Vagina (tissue), 2 donors: ENCODE measurements around the gene GPRC5B. TPM values are rescaled to one million over a fixed set of nuclear protein-coding genes. Genes with fewer than 3 reads are reported as not detected.

Experiments
- DNase-seq, 2 donors: peaks; one replicate each; pipeline ENCODE4 v3.0.0-alpha.2; 2017; ENCODE audit errors: extremely low spot score in 2 of 2
- H3K27ac ChIP-seq: fragments of 200-600 bp; sonication (generic); one replicate; pipeline ENCODE4 v1.5.1; 2019
- H3K27me3 ChIP-seq: fragments of 200-600 bp; sonication (generic); one replicate; pipeline ENCODE4 v1.5.1; 2019
- H3K36me3 ChIP-seq, 2 donors: fragments of 200-600 bp; sonication (generic); one replicate each; pipeline ENCODE4 v1.5.1; 2017 to 2019
- H3K4me1 ChIP-seq: fragments of 200-600 bp; sonication (generic); one replicate; pipeline ENCODE4 v1.5.1; 2019
- H3K4me3 ChIP-seq, 2 donors: fragments of 200-600 bp; sonication (generic); 1 replicate in 1 of 2; 2 replicates in 1 of 2; pipeline ENCODE4 v1.5.1; 2016 to 2019
- H3K9me3 ChIP-seq: fragments of 200-600 bp; sonication (generic); one replicate; pipeline ENCODE4 v1.5.1; 2019
- POLR2A ChIP-seq, 2 donors: fragments of 450-650 bp; IDR thresholded peaks; one replicate each; pipeline ENCODE4 v1.6.1; 2017; ENCODE audit warnings: antibody characterized with exemption in 2 of 2, mild to moderate bottlenecking in 2 of 2, moderate library complexity in 2 of 2
- POLR2AphosphoS5 ChIP-seq, 2 donors: sonication (generic); formaldehyde crosslinking; IDR thresholded peaks; one replicate each; pipeline ENCODE4 v1.9.0; 2017; ENCODE audit warnings: antibody characterized with exemption in 2 of 2, mild to moderate bottlenecking in 2 of 2, low read depth in 1 of 2; ENCODE audit not compliant: insufficient read depth in 1 of 2
- intact Hi-C: fragments of 100-400 bp; cut with DNase I; formaldehyde crosslinking; loops from one replicate; pipeline ENCODE4 v1.15.1; 2023
- total RNA-seq: library from RNA; depleted of rRNA; stranded (reverse); fragments of >200 nt; gene quantifications from one replicate; pipeline ENCODE4 v1.2.3, GENCODE V29; 2016
- TF ChIP-seq, protein P1 (sequence below), 3 experiments: fragments of 450-650 bp in 2 of 3; fragments of 200-600 bp in 1 of 3; sonication (generic) in 1 of 3; IDR thresholded peaks; one replicate each; pipeline ENCODE4 v1.5.1; 2017 to 2019; ENCODE audit warnings: antibody characterized with exemption in 3 of 3, mild to moderate bottlenecking in 2 of 3, moderate library complexity in 2 of 3

Gene GPRC5B
- total RNA-seq, 1 donor from 2014 or later: 44.7 TPM

DNA sequence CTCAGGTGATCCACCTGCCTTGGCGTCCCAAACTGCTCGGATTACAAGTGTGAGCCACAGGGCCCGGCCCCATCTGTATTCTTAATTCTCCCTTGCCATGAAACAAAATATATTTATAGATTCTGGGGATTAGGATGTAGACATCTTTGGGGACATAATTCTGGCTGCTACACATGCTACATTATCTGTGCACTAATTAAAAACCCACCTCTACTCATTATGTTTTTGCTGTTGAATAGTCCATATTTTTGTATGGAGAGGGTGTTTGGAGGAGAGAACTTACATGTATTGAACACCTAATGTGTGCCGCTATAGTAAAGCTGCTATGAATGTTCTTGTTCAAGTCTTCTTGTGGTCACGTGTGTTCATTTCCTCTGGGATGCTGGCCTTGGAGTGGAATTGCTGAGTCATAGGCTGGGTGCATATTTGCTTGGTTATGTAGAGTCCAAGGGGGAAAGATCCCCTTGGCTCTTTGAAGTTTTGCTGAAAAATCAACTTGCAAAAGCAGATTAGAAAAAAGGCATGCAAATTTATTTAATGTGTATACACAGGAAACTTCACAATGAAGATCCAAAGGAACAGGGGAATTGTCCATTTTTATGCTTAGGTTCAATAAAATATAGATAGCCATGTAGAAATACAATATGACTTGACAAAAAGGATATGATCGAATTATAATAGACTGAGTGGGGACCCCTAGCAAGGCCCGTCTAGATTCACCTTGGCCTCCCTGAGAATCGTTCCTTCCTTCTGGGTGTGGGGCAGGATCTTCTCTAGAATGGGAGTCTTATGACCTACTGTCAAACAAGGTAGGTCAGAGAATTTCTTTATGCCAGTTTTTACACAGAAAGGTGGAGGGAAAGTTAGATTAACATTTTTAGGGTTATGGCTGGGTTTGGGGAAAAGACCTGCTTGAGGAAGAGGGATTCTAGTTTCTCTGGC lies 42.1 kb upstream of the GPRC5B start:
- no peak for TF ChIP-seq POLR2A (IDR thresholded peaks at IDR 0.05)
- no peak for TF ChIP-seq POLR2AphosphoS5 (IDR thresholded peaks at IDR 0.05; ENCODE audit: insufficient read depth in 1 of 2, low read depth in 1 of 2)
- TF ChIP-seq, protein P1, sequence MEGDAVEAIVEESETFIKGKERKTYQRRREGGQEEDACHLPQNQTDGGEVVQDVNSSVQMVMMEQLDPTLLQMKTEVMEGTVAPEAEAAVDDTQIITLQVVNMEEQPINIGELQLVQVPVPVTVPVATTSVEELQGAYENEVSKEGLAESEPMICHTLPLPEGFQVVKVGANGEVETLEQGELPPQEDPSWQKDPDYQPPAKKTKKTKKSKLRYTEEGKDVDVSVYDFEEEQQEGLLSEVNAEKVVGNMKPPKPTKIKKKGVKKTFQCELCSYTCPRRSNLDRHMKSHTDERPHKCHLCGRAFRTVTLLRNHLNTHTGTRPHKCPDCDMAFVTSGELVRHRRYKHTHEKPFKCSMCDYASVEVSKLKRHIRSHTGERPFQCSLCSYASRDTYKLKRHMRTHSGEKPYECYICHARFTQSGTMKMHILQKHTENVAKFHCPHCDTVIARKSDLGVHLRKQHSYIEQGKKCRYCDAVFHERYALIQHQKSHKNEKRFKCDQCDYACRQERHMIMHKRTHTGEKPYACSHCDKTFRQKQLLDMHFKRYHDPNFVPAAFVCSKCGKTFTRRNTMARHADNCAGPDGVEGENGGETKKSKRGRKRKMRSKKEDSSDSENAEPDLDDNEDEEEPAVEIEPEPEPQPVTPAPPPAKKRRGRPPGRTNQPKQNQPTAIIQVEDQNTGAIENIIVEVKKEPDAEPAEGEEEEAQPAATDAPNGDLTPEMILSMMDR (IDR thresholded peaks at IDR 0.05): no peak
- Histone ChIP-seq H3K4me1 (no peaks in the 10 kb centered on the region), H3K4me3 (no peak overlapping the region), H3K36me3 (no peaks in the 10 kb centered on the region), H3K27ac (no peak overlapping the region), H3K9me3 (no peaks in the 10 kb centered on the region), H3K27me3 (no peaks in the 10 kb centered on the region)
- intact Hi-C loops: no loop called here
- no peak for DNase-seq

DNA sequence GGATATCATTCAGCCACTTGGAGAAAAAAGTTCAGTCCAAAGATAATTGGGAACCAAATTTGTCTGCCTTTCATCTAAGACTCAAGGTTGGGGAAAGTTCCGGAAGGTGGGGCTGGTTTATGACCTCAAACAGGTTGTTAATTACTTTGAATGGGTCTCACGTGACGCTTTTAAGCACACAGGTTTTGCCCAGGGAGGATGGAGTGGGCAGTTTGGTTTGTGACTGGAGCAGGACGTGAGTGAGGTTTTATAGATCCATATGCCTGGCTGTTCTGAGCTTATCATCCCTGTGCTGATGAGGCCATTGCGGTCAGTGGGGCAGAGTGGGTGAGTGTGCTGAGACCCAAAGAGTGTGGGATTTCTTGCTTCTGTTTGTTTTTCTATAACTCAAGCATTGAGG lies 38.7 kb upstream of the GPRC5B start:
- intact Hi-C loops: no loop called here
- no peak for DNase-seq
- Histone ChIP-seq H3K4me1 (no peaks in the 10 kb centered on the region), H3K27me3 (no peaks in the 10 kb centered on the region), H3K36me3 (no peaks in the 10 kb centered on the region), H3K9me3 (no peaks in the 10 kb centered on the region), H3K4me3 (no peak overlapping the region), H3K27ac (no peak overlapping the region)
- TF ChIP-seq, protein P1 (IDR thresholded peaks at IDR 0.05): no peak
- TF ChIP-seq POLR2A (IDR thresholded peaks at IDR 0.05): no peak
- TF ChIP-seq POLR2AphosphoS5 (IDR thresholded peaks at IDR 0.05; ENCODE audit: insufficient read depth in 1 of 2, low read depth in 1 of 2): no peak

DNA sequence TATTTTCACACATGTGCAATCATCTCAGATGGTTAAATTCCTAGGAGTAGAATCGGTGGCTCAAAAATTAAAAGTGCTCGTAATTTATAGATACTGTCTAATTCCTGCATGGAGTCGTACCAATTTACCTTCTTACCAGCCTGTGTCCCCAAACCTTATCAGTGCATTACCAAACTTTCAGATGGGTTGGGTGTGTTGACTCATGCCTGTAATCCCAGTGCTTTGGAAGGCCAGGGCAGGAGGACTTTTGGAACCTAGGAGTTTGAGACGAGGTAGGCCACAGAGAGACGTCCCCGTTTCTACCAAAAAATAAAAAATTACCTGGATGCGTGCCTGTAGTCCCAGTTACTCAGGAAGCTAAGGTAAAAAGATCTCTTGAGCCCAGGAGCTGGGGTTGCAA lies 34.5 kb upstream of the GPRC5B start:
- TF ChIP-seq POLR2A (IDR thresholded peaks at IDR 0.05) (no peak), POLR2AphosphoS5 (IDR thresholded peaks at IDR 0.05; ENCODE audit: insufficient read depth in 1 of 2, low read depth in 1 of 2) (no peak)
- TF ChIP-seq, protein P1 (IDR thresholded peaks at IDR 0.05): no peak
- no peaks in the 10 kb centered on the region for H3K9me3 ChIP-seq
- no peaks in the 10 kb centered on the region for H3K4me1 ChIP-seq
- no peak for DNase-seq
- no peaks in the 10 kb centered on the region for H3K36me3 ChIP-seq
- intact Hi-C loops: no loop called here
- H3K27ac ChIP-seq: no peak overlapping the region
- no peaks in the 10 kb centered on the region for H3K27me3 ChIP-seq
- H3K4me3 ChIP-seq: no peak overlapping the region

DNA sequence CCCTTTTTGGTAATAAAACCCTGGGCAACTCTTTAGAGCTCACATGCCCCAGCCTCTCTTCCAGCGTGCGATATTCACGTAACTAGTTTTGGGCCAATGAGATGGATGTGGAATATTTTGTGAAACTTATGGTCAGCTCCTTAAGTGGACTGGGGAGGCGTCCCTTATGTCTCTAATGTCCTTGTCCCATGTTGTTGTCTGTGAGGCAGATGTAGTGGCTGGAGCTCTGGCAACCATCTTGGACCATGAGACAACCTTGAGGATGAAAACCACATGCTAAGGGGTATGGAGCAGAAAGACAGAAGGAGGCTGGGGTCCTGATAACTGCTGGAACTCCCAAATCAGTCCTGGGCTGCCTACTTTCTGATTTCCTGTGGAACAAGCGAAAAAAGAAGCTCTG lies 31.4 kb upstream of the GPRC5B start:
- Histone ChIP-seq H3K4me3 (no peak overlapping the region), H3K4me1 (no peaks in the 10 kb centered on the region), H3K36me3 (no peaks in the 10 kb centered on the region), H3K9me3 (no peaks in the 10 kb centered on the region), H3K27me3 (no peaks in the 10 kb centered on the region), H3K27ac (no peak overlapping the region)
- intact Hi-C loops: no loop called here
- TF ChIP-seq POLR2AphosphoS5 (IDR thresholded peaks at IDR 0.05; ENCODE audit: insufficient read depth in 1 of 2, low read depth in 1 of 2): no peak
- TF ChIP-seq, protein P1 (IDR thresholded peaks at IDR 0.05): no peak
- TF ChIP-seq POLR2A (IDR thresholded peaks at IDR 0.05): no peak
- DNase-seq: no peak

DNA sequence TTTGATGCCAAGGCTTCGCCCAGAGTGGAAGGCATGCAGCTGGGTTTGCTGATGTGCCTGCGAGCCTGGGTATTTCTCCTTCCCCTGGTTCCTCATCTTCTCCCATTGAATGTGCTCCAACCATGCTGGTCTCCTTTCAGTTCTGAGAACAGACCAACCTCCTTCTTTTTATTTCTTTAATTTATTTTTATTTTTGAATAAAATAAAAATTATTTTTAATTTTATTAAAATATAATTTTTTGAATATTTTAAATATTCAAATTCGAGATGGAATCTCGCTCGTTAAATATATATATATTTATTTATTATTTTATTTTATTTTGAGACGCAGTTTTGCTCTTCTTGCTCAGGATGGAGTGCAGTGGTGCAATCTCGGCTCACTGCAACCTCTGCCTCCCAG lies 30.2 kb upstream of the GPRC5B start:
- intact Hi-C loops: no loop called here
- H3K27ac ChIP-seq: no peak overlapping the region
- no peaks in the 10 kb centered on the region for H3K4me1 ChIP-seq
- no peaks in the 10 kb centered on the region for H3K36me3 ChIP-seq
- no peak for DNase-seq
- H3K9me3 ChIP-seq: no peaks in the 10 kb centered on the region
- H3K27me3 ChIP-seq: no peaks in the 10 kb centered on the region
- H3K4me3 ChIP-seq: no peak overlapping the region
- TF ChIP-seq, protein P1 (IDR thresholded peaks at IDR 0.05): no peak
- TF ChIP-seq POLR2A (IDR thresholded peaks at IDR 0.05) (no peak), POLR2AphosphoS5 (IDR thresholded peaks at IDR 0.05; ENCODE audit: insufficient read depth in 1 of 2, low read depth in 1 of 2) (no peak)
